Breast epithelium (tissue), 3 donors: ENCODE measurements around the gene DXO.
"Not testable (repeated sequence)": the region's sequence is repeated elsewhere in the genome, so short reads cannot be mapped to it uniquely, and the experiment has no call there.

ENCODE experiments used
- POLR2AphosphoS5 ChIP-seq, 3 donors: sonication (generic); formaldehyde crosslinking; IDR thresholded peaks; one replicate each; pipeline ENCODE4 v1.6.1; 2017; ENCODE audit warnings: antibody characterized with exemption in 3 of 3
- TF ChIP-seq, protein P1 (sequence below), 3 donors: fragments of 450-650 bp; IDR thresholded peaks; one replicate each; pipeline ENCODE4 v1.5.1; 2016 to 2017; ENCODE audit warnings: antibody characterized with exemption in 3 of 3, mild to moderate bottlenecking in 3 of 3, moderate library complexity in 3 of 3

DNA sequence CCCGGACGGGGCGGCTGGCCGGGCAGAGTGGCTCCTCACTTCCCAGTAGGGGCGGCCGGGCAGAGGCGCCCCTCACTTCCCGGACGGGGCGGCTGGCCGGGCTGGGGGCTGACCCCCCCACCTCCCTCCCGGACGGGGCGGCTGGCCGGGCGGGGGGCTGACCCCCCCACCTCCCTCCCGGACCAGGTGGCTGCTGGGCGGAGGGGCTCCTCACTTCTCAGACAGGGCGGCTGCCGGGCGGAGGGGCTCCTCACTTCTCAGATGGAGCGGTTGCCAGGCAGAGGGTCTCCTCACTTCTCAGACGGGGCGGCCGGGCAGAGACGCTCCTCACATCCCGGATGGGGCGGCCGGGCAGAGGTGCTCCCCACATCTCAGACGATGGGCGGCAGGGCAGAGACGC lies 39.8 kb downstream of the DXO start:
- TF ChIP-seq, protein P1, sequence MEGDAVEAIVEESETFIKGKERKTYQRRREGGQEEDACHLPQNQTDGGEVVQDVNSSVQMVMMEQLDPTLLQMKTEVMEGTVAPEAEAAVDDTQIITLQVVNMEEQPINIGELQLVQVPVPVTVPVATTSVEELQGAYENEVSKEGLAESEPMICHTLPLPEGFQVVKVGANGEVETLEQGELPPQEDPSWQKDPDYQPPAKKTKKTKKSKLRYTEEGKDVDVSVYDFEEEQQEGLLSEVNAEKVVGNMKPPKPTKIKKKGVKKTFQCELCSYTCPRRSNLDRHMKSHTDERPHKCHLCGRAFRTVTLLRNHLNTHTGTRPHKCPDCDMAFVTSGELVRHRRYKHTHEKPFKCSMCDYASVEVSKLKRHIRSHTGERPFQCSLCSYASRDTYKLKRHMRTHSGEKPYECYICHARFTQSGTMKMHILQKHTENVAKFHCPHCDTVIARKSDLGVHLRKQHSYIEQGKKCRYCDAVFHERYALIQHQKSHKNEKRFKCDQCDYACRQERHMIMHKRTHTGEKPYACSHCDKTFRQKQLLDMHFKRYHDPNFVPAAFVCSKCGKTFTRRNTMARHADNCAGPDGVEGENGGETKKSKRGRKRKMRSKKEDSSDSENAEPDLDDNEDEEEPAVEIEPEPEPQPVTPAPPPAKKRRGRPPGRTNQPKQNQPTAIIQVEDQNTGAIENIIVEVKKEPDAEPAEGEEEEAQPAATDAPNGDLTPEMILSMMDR (IDR thresholded peaks at IDR 0.05): not testable (repeated sequence)
- TF ChIP-seq POLR2AphosphoS5 (IDR thresholded peaks at IDR 0.05): not testable (repeated sequence)
